ENCODE measurements around the gene FES.
"Not testable (repeated sequence)": the region's sequence is repeated elsewhere in the genome, so short reads cannot be mapped to it uniquely, and the experiment has no call there.

The FES gene

DNA sequence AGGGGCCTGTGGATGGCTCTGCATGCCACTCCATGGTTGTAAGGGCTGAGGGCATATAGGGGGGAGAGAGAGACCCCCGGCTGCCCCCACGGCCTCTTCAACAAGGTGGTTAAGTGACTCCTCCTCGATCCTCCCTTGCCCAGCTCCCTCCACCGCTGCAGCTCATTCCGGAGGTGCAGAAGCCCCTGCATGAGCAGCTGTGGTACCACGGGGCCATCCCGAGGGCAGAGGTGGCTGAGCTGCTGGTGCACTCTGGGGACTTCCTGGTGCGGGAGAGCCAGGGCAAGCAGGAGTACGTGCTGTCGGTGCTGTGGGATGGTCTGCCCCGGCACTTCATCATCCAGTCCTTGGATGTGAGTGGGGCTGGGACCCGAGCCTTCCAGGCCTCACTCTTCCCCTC, 6.5 kb downstream of the FES start:
- TF ChIP-seq, protein P1, sequence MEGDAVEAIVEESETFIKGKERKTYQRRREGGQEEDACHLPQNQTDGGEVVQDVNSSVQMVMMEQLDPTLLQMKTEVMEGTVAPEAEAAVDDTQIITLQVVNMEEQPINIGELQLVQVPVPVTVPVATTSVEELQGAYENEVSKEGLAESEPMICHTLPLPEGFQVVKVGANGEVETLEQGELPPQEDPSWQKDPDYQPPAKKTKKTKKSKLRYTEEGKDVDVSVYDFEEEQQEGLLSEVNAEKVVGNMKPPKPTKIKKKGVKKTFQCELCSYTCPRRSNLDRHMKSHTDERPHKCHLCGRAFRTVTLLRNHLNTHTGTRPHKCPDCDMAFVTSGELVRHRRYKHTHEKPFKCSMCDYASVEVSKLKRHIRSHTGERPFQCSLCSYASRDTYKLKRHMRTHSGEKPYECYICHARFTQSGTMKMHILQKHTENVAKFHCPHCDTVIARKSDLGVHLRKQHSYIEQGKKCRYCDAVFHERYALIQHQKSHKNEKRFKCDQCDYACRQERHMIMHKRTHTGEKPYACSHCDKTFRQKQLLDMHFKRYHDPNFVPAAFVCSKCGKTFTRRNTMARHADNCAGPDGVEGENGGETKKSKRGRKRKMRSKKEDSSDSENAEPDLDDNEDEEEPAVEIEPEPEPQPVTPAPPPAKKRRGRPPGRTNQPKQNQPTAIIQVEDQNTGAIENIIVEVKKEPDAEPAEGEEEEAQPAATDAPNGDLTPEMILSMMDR (conservative IDR thresholded peaks at IDR 0.05), result no peak
- H3K27ac ChIP-seq, result no peak overlapping the region

DNA sequence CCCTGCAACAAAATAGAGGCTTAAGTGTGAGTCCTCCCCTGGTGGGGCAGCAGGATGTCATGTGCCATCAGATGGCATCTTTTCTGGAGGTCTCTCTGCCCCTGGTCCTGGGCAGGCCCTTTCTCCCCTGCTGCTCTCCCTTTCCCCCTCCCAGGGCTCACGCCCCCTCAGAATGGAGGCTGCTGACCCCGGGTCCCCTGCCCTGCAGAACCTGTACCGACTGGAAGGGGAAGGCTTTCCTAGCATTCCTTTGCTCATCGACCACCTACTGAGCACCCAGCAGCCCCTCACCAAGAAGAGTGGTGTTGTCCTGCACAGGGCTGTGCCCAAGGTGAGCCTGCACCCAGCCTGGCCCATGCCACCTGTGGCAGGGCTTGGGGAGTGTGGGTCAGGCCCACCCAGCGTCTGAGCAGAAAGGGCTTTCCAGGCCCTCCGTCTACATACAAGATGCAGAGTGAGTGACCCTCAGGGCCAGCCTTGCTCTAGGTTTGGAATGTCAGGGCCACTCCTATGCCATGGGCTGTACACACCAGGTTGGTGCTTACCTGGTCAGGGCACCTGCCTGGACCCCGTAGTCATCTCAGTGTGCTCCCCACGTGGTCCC, 7.1 kb downstream of the FES start:
- H3K27ac ChIP-seq, result no peak overlapping the region
- TF ChIP-seq, protein P1 (conservative IDR thresholded peaks at IDR 0.05), result no peak

DNA sequence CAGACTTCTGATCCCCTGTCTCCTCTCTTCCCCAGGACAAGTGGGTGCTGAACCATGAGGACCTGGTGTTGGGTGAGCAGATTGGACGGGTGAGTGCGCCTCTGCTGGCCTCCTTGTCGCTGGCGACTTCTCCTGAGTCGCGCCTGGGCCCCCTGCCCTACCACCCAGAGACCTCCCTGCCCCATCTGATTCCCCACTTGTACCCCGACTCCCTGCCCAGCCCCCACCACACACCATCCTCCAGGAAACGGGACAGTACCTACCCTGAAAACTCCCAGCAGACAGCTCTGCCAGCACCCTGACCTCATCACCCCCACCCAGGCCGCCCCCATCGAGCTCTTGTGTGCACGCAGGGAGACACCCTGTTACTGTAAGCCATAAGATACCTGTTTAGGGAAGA, 7.7 kb downstream of the FES start:
- TF ChIP-seq, protein P1 (conservative IDR thresholded peaks at IDR 0.05), result no peak
- H3K27ac ChIP-seq, result no peak overlapping the region

DNA sequence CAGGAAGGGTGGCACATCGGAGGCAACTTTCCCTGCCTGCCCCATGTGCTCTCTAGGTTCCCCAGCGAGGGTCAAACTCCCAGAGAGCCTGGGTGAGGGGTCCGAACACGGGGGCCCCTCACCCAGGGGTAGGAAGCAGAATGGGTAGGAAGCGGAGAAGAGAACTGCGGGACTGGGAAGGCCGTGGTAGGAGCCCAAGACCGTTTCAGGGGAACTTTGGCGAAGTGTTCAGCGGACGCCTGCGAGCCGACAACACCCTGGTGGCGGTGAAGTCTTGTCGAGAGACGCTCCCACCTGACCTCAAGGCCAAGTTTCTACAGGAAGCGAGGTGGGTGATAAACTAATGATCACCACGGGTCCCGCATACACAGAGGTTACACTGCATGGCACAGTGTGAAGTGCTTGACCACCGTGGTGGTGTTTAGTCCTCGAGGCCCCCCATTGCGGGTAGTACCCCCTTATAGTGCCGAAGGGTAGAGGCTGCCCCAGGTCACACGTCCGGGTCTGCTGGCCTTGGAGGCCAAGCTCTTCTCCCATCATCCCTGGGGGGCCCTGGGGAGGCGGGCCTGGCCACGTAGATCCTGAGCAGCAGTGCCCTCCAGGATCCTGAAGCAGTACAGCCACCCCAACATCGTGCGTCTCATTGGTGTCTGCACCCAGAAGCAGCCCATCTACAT, 8.3 kb downstream of the FES start:
- H3K27ac ChIP-seq, result no peak overlapping the region; the same call in 1 of the 2 replicates
- TF ChIP-seq, protein P1 (conservative IDR thresholded peaks at IDR 0.05), result no peak

DNA sequence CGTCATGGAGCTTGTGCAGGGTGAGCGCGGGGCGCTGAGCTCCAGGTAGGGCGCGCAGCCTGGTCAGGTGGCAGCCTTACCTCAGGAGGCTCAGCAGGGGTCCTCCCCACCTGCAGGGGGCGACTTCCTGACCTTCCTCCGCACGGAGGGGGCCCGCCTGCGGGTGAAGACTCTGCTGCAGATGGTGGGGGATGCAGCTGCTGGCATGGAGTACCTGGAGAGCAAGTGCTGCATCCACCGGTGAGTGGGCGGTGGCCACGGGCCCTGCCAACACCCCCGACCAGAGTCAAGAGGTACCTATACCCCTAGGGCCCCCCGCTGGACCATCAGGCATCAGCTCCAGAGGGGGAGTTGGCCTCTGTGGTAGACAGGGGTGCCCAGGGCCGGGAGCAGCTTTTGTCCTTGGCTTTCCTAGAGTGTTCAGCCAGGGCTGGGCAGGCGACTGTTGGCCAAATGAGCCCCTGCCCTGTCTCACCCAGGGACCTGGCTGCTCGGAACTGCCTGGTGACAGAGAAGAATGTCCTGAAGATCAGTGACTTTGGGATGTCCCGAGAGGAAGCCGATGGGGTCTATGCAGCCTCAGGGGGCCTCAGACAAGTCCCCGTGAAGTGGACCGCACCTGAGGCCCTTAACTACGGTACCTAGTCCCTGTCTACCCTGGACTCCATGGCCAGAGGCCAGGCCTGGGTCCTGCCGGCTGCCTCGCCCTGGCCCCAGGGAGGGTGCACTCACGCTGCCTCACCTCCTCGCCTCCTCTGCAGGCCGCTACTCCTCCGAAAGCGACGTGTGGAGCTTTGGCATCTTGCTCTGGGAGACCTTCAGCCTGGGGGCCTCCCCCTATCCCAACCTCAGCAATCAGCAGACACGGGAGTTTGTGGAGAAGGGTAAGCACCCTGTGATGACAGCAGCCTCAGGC, 9.1 kb downstream of the FES start:
- peak overlapping the region; percentile 92 for H3K27ac ChIP-seq
- TF ChIP-seq, protein P1 (conservative IDR thresholded peaks at IDR 0.05), result peak; percentile 30

DNA sequence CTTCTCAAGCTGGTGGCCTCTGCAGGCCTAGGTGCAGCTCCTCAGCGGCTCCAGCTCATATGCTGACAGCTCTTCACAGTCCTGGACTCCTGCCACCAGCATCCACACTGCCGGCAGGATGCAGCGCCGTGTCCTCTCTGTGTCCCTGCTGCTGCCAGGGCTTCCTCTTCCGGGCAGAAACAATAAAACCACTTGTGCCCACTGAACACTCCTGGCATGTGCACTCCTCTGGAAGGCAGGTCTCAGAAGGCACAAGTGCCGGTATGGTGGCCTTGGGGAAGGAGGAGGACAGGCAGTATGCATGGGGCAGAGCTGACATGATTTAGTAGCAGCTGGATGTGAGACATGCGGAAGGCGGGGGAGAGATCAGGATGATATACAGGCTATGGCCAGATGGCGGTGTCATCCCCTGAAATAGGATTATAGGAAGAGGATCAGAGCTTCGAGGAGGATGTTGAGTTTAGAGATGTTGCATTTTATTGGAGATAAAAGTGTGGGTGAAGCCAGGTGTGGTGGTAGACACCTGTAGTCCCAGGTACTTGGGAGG, 11.3 kb downstream of the FES start:
- H3K27ac ChIP-seq, result peak overlapping the region; percentile 92
- TF ChIP-seq, protein P1 (conservative IDR thresholded peaks at IDR 0.05), result peak; percentile 62

DNA sequence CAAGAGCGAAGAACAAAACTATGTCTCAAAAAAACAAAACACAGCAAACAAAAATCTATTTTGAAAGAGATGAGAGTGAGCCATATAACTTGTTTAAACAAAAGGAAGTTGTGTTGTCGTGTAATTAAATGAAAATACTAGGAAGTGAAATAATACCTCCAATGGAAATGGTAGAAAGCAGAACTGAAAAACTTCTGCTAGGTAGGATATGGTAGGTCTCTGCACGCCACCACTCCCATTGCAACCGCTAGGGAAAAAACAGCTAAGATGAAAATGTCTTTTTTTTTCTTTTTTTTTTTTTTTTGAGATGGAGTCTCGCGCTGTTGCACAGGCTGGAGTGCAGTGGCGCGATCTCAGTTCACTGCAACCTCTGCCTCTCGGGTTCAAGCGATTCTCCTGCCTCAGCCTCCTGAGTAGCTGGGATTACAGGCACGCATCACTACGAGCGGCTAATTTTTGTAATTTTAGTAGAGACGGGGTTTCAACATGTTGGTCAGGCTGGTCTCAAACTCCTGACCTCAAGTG, 12.9 kb downstream of the FES start:
- H3K27ac ChIP-seq, result not testable (repeated sequence)

Data from VCaP (cell line).